Loucy (cell line): ENCODE results near the gene KHK.

ENCODE experiments used
- H2AFZ ChIP-seq: fragments of 200-600 bp; sonication (generic); 2 replicates; pipeline ENCODE4 v1.6.0; 2016; ENCODE audit warnings: antibody characterized with exemption, mild to moderate bottlenecking, low read length, moderate library complexity
- H3F3A ChIP-seq: fragments of 200-600 bp; 2 replicates; pipeline ENCODE4 v1.6.0; 2016; ENCODE audit warnings: antibody characterized with exemption, low read depth, mild to moderate bottlenecking
- H3K27me3 ChIP-seq: fragments of 200-600 bp; sonication (generic); 2 replicates; pipeline ENCODE4 v1.6.1; 2014; ENCODE audit warnings: low read length, mild to moderate bottlenecking; ENCODE audit not compliant: insufficient read depth, poor library complexity, severe bottlenecking
- H3K36me3 ChIP-seq: fragments of 200-600 bp; sonication (generic); 2 replicates; pipeline ENCODE4 v1.6.1; 2016; ENCODE audit warnings: low read length; ENCODE audit not compliant: insufficient read depth
- H3K4me1 ChIP-seq: fragments of 200-600 bp; sonication (generic); 2 replicates; pipeline ENCODE4 v1.5.1; 2014; ENCODE audit warnings: low read length, mild to moderate bottlenecking; ENCODE audit not compliant: insufficient read depth, poor library complexity, severe bottlenecking
- H3K4me2 ChIP-seq: fragments of 200-600 bp; sonication (generic); 2 replicates; pipeline ENCODE4 v1.6.0; 2014; ENCODE audit warnings: antibody characterized with exemption, low read length, low read depth, mild to moderate bottlenecking; ENCODE audit not compliant: poor library complexity, severe bottlenecking
- H3K4me3 ChIP-seq: fragments of 200-600 bp; sonication (generic); 2 replicates; pipeline ENCODE4 v1.5.1; 2014; ENCODE audit warnings: low read length, mild to moderate bottlenecking, mixed read lengths; ENCODE audit not compliant: poor library complexity, severe bottlenecking
- H3K79me2 ChIP-seq: fragments of 200-600 bp; sonication (generic); 2 replicates; pipeline ENCODE4 v1.6.1; 2014; ENCODE audit warnings: low read length; ENCODE audit not compliant: insufficient read depth
- H3K9ac ChIP-seq: fragments of 200-600 bp; sonication (generic); 2 replicates; pipeline ENCODE4 v1.6.0; 2014; ENCODE audit warnings: mild to moderate bottlenecking, low read depth, low read length, moderate library complexity; ENCODE audit not compliant: poor library complexity, severe bottlenecking
- H3K9me2 ChIP-seq: fragments of 200-600 bp; sonication (generic); replicated peaks from 2 replicates; pipeline ENCODE4 v1.6.1; 2016; ENCODE audit warnings: low read depth, low read length, mixed read lengths
- H3K9me3 ChIP-seq: fragments of 200-600 bp; sonication (generic); 2 replicates; pipeline ENCODE4 v1.6.1; 2014; ENCODE audit warnings: mild to moderate bottlenecking, antibody characterized with exemption, low read length, low read depth; ENCODE audit not compliant: insufficient read depth
- H4K20me1 ChIP-seq: fragments of 200-600 bp; sonication (generic); 2 replicates; pipeline ENCODE4 v1.6.0; 2014; ENCODE audit warnings: antibody characterized with exemption, low read length, mild to moderate bottlenecking; ENCODE audit not compliant: insufficient read depth, poor library complexity, severe bottlenecking
- EZH2phosphoT487 ChIP-seq: fragments of 200-600 bp; IDR thresholded peaks from 2 replicates; pipeline ENCODE4 v1.6.1; 2018; ENCODE audit warnings: antibody characterized with exemption, mild to moderate bottlenecking, moderate library complexity, borderline replicate concordance
- TF ChIP-seq, protein P1 (sequence below): fragments of 200-600 bp; sonication (generic); conservative IDR thresholded peaks from 2 replicates; pipeline ENCODE4 v1.5.1; 2014; ENCODE audit warnings: mild to moderate bottlenecking, antibody characterized with exemption, low read length

Gene KHK

DNA sequence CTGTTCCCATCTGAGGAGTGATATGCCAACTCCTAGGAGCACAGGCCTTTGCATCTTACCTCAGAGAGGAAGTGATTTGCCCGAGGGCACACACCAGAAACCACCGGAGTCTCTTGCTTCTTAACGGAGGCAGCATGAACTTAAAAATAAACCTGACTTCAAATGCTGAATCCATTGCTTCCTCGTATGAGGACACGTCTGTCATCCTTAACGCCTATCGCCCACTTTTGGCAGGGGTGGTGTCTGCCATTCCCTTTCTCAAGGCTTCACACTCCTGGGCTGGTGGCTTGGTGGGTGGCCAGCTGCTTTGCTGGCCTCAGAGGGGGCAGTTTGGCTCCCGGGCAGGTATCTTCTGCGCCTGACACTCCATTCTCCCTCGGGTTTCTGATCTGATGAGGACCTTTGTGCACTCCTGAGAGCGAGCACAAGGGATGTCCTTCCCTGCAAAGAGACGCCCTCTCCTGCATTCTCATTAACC is 48.9 kb downstream of the KHK start:
- Histone ChIP-seq H3K4me3 (no peak overlapping the region), H3K9ac (no peak overlapping the region), H3K4me2 (no peak overlapping the region), H3F3A (no peaks in the 10 kb centered on the region), H4K20me1 (peaks cover 10% of the 10 kb centered on the region), H3K4me1 (peaks cover 22% of the 10 kb centered on the region), H2AFZ (no peak overlapping the region; the same call in 1 of the 2 replicates), H3K79me2 (peaks cover 30% of the 10 kb centered on the region), H3K27me3 (peaks cover 4% of the 10 kb centered on the region), H3K36me3 (peaks cover 10% of the 10 kb centered on the region; the same call in 1 of the 2 replicates), H3K9me3 (no peaks in the 10 kb centered on the region), H3K9me2 (no peaks in the 10 kb centered on the region)
- no peak for TF ChIP-seq EZH2phosphoT487
- TF ChIP-seq, protein P1, sequence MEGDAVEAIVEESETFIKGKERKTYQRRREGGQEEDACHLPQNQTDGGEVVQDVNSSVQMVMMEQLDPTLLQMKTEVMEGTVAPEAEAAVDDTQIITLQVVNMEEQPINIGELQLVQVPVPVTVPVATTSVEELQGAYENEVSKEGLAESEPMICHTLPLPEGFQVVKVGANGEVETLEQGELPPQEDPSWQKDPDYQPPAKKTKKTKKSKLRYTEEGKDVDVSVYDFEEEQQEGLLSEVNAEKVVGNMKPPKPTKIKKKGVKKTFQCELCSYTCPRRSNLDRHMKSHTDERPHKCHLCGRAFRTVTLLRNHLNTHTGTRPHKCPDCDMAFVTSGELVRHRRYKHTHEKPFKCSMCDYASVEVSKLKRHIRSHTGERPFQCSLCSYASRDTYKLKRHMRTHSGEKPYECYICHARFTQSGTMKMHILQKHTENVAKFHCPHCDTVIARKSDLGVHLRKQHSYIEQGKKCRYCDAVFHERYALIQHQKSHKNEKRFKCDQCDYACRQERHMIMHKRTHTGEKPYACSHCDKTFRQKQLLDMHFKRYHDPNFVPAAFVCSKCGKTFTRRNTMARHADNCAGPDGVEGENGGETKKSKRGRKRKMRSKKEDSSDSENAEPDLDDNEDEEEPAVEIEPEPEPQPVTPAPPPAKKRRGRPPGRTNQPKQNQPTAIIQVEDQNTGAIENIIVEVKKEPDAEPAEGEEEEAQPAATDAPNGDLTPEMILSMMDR = no peak

DNA sequence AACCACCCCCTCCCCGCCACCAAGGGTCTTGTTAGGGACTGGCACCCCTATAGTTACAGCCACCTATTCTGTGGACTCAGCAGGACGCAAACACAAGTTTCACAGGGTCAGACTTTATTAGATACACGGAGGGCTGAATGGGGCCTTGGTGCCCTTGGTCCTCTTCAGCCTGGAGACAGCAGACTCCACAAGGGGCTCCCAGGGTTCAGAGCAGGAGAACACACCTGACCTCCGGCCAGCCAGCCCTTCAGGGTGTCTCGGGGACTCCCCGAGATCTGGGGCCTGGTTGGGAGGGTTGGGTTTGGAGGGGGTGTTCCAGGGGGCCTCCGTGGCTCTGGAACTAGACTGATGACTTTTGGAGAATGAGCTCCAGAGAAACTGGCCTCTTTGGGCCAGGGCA is 50.2 kb downstream of the KHK start:
- H3K36me3 ChIP-seq = 0 out of 2 replicates have a peak, but pooled peaks cover 3% of the 10 kb centered on the region
- peaks cover 22% of the 10 kb centered on the region for H3K4me1 ChIP-seq
- no peak overlapping the region for H2AFZ ChIP-seq
- TF ChIP-seq, protein P1 = no peak
- TF ChIP-seq EZH2phosphoT487 = no peak
- H3K9ac ChIP-seq = no peak overlapping the region
- H3K4me2 ChIP-seq = no peak overlapping the region
- no peaks in the 10 kb centered on the region for H3F3A ChIP-seq
- peaks cover 4% of the 10 kb centered on the region for H3K27me3 ChIP-seq
- H3K9me2 ChIP-seq = no peaks in the 10 kb centered on the region
- no peaks in the 10 kb centered on the region for H3K9me3 ChIP-seq
- peaks cover 10% of the 10 kb centered on the region for H4K20me1 ChIP-seq
- H3K79me2 ChIP-seq = peaks cover 26% of the 10 kb centered on the region
- H3K4me3 ChIP-seq = no peak overlapping the region

DNA sequence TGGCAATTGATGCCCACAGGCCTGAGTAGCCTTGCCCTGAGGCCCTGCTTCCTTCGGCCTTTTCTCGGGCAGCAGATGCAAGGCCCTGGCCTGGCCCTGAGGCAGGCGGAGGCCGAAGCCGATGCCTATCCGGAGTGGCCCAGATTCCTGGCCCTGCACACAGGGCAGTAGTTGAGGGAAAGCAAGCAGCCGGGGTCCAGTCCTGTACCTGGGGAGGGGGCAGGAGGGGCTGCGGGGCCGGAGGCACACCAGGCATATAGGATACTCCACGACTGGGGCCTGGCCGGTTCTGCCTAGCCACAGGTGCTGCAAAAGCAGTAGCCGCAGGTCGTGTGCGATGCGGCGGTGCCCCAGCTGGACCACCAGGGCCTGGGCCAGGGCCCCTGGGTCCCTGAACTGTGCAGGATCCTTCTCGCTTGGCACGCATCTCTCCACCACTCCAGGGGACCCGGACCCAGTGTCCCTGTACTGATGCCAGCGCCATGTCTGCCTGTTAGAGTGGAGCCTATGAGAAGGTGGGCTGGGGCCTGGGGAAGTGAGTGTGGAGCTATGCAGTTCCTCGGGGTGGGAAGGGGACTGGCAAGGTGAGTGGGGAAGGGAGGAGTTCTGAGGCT is 50.9 kb downstream of the KHK start:
- H3K4me1 ChIP-seq = peaks cover 20% of the 10 kb centered on the region
- no peak overlapping the region for H2AFZ ChIP-seq
- peaks cover 4% of the 10 kb centered on the region for H3K27me3 ChIP-seq
- no peaks in the 10 kb centered on the region for H3F3A ChIP-seq
- peaks cover 10% of the 10 kb centered on the region for H4K20me1 ChIP-seq
- no peaks in the 10 kb centered on the region for H3K9me3 ChIP-seq
- peaks cover 20% of the 10 kb centered on the region for H3K79me2 ChIP-seq
- no peak overlapping the region for H3K4me2 ChIP-seq
- no peaks in the 10 kb centered on the region for H3K36me3 ChIP-seq
- no peak overlapping the region for H3K9ac ChIP-seq
- TF ChIP-seq EZH2phosphoT487 = no peak
- TF ChIP-seq, protein P1 = no peak
- H3K4me3 ChIP-seq = no peak overlapping the region
- H3K9me2 ChIP-seq = no peaks in the 10 kb centered on the region
